Activated naive CD8-positive, alpha-beta T cell treated with anti-CD3 and anti-CD28 coated beads for 36 hours (primary cell): ENCODE measurements around the gene ZNF723. TPM values are rescaled to one million over a fixed set of nuclear protein-coding genes. Genes with fewer than 3 reads are reported as not detected.

Experiments used
- total RNA-seq, 2 experiments: library from RNA; stranded (reverse); gene quantifications; one replicate each; pipeline ENCODE4 v1.2.3, GENCODE V29; 2021

Gene ZNF723
- total RNA-seq, 2 experiments from 2014 or later = 0.14 TPM; not detected in 1

Other genes with a start within 250 kb of the ZNF723 start
- 1 to 10 TPM; 4.2 to 4.7 TPM for gene ZNF492, start 198.0 kb upstream of the ZNF723 start, total RNA-seq
- not detected for gene ZNF99, start 48.1 kb upstream of the ZNF723 start, total RNA-seq
- not detected for gene ZNF728, start 170.9 kb downstream of the ZNF723 start, total RNA-seq